Central memory CD8-positive, alpha-beta T cell (primary cell): ENCODE measurements around the gene C17orf107.
"Not testable (repeated sequence)": the region's sequence is repeated elsewhere in the genome, so short reads cannot be mapped to it uniquely, and the experiment has no call there.

Experiments
- ATAC-seq: fragments of 150-1000 bp; cut with Tn5 transposase; replicated peaks from 2 replicates; pipeline ENCODE4 v1.10.0; 2022; ENCODE audit warnings: mild to moderate bottlenecking, moderate FRiP score, moderate number of reproducible peaks; ENCODE audit not compliant: poor library complexity, severe bottlenecking; ENCODE audit errors: extremely low read depth
- DNase-seq, 2 donors: peaks; one replicate each; pipeline ENCODE4 v3.0.0; 2021; ENCODE audit warnings: low spot score in 2 of 2
- H3K27ac Mint-ChIP-seq: one replicate; pipeline ENCODE4 v1.8.0; 2022; ENCODE audit warnings: low read depth, mild to moderate bottlenecking, moderate library complexity, mixed read lengths
- H3K27me3 Mint-ChIP-seq: one replicate; pipeline ENCODE4 v1.8.0; 2022; ENCODE audit warnings: mixed read lengths
- H3K36me3 Mint-ChIP-seq: one replicate; pipeline ENCODE4 v1.8.0; 2022; ENCODE audit warnings: mild to moderate bottlenecking, moderate library complexity, mixed read lengths; ENCODE audit not compliant: insufficient read depth
- H3K4me1 Mint-ChIP-seq: one replicate; pipeline ENCODE4 v1.8.0; 2022; ENCODE audit warnings: mixed read lengths
- H3K4me3 Mint-ChIP-seq: one replicate; pipeline ENCODE4 v1.8.0; 2022; ENCODE audit warnings: mild to moderate bottlenecking, moderate library complexity, mixed read lengths
- H3K9me3 Mint-ChIP-seq: one replicate; pipeline ENCODE4 v1.8.0; 2022; ENCODE audit warnings: mixed read lengths

C17orf107 gene

DNA sequence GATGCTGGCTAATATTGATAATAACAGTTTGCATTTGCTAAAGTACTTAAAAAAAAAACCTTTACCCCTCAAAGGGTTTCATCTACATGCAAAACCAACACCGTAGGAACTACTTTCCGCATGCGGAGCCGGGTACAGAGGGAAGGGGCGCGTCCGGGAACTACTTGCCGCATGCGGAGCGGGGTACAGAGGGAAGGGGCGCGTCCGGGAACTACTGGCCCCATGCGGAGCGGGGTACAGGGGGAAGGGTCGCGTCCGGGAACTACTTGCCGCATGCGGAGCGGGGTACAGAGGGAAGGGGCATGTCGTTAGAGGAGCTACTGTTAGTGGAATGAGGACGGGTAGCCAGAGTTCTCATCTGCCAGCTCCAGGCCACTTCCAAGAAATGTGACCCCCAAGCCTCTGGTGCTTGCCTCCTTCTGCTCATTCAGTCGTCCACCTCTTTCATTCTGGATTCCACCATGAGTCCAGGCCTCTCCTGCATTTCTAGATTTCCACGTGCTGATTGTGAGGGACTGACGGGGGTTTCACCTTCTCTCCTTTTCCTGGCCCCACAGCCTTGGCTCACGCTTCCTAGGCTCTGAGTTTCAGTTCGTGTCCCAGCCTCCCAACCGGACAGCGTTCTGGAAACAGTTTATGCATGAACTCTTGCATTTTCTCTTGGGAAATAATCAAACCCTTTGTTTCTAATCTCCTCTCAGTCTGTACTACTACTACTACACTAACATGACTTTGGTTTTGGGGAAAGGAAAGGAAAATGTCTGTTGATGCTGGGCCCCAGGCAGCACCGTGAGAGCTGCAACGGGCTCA lies 39.3 kb upstream of the C17orf107 start:
- Mint-ChIP-seq H3K27ac (no peak overlapping the region), H3K9me3 (no peaks in the 10 kb centered on the region), H3K27me3 (no peaks in the 10 kb centered on the region), H3K36me3 (peaks cover 9% of the 10 kb centered on the region), H3K4me3 (no peak overlapping the region), H3K4me1 (peaks cover 24% of the 10 kb centered on the region)
- no peak for ATAC-seq
- no peak for DNase-seq

DNA sequence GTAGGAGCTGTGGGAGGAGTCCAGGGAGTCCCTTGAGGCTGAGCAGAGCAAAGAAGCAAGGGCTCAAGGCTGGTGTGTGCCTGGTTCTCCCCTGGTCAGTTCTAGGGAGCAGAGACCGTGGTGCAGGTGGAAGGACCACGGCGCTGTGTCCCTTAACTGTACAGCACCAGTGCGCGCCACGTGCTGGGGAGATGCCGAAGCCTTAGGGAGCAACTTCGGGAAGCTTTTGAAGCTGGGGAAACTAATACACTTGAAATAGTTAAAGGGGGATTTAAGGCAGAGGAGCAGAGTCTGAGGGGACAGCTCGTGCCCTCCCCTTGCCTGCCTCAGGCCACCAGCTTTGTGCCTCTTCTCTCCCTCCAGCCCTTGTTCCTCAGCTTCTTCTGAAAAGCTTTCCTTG lies 38.7 kb upstream of the C17orf107 start:
- Mint-ChIP-seq H3K27me3 (no peaks in the 10 kb centered on the region), H3K4me1 (peaks cover 24% of the 10 kb centered on the region), H3K4me3 (no peak overlapping the region), H3K27ac (no peak overlapping the region), H3K36me3 (peaks cover 8% of the 10 kb centered on the region), H3K9me3 (no peaks in the 10 kb centered on the region)
- DNase-seq = no peak
- no peak for ATAC-seq

DNA sequence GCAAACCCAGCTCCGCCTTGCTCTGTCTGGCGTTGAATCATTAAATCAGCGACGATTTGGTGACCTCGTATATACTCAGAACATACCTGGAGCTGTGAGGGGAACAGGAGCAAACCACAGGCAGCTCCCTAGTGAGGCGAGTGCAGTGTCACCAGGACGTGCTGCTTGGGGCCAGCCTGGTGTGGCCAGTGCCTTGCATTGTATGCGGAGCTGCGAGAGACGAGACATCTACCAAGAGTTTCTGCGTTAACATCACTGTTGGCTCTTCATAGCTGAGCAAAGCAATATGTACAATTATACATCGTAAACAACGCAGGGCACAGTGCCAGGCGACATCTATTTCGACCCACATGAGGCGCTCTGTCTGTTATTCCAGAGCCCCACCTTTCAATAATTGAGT lies 38.3 kb upstream of the C17orf107 start:
- no peak for ATAC-seq
- Mint-ChIP-seq H3K4me3 (no peak overlapping the region), H3K27ac (no peak overlapping the region), H3K36me3 (peaks cover 7% of the 10 kb centered on the region), H3K27me3 (no peaks in the 10 kb centered on the region), H3K4me1 (peaks cover 23% of the 10 kb centered on the region), H3K9me3 (no peaks in the 10 kb centered on the region)
- no peak for DNase-seq

DNA sequence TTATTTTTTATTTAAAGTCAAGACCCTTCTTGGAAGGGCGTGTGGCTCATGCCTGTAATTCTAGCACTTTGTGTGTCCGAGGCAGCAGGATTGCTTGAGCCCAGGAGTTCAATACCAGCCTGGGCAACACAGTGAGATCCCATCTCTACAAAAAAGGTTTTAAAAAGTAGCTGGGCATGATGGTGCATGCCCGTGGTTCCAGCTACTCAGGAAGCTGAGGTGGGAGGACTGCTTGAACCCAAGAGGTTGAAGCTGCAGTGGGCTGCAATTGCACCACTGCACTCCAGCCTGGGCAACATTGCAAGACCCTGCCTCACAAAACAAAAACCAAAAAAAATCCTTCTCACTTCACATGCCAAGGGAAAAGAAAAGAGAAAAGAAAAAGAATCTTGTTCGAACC lies 36.6 kb upstream of the C17orf107 start:
- no peak for ATAC-seq
- Mint-ChIP-seq H3K4me1 (peaks cover 8% of the 10 kb centered on the region), H3K27me3 (no peaks in the 10 kb centered on the region), H3K4me3 (no peak overlapping the region), H3K27ac (no peak overlapping the region), H3K36me3 (peaks cover 3% of the 10 kb centered on the region), H3K9me3 (no peaks in the 10 kb centered on the region)
- no peak for DNase-seq

DNA sequence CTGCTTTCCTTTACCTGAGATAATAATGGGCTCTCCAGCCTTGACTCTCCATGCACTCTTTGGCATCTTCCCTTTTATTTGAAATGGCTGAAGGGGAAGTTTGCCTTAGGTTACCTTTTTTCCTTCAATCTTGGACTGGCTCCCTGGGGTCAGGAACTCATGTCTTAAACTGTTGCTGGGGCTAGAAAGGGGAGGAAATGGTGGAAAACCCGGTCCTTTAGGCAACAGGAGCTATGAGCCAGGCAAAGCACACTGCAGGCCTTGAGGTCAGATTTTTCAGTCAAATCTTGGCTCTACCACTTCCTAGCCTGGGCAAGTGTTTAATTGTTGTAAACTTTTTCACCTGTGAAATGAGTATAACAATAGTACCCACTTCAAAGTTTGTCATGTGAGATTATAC lies 36.0 kb upstream of the C17orf107 start:
- Mint-ChIP-seq H3K4me3 (no peak overlapping the region), H3K4me1 (peaks cover 5% of the 10 kb centered on the region), H3K9me3 (no peaks in the 10 kb centered on the region), H3K27me3 (no peaks in the 10 kb centered on the region), H3K27ac (no peak overlapping the region), H3K36me3 (peaks cover 3% of the 10 kb centered on the region)
- no peak for DNase-seq
- ATAC-seq = no peak

DNA sequence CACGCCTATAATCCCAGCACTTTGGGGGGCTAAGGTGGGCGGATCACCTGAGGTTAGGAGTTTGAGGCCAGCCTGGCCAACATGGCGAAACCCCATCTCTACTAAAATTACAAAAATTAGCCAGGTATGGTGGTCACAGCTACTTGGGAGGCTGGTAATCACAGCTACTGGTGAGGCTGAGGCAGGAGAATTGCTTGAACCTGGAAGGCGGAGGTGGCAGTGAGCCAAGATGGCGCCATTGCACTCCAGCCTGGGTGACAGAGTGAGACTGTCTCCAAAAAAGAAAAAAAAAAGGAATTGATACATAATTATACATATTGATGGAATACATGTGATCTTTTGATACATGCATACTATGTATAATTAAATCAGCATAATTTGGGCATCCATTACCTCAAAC lies 31.8 kb upstream of the C17orf107 start:
- not testable (repeated sequence) for DNase-seq, H3K27ac Mint-ChIP-seq, H3K4me3 Mint-ChIP-seq, H3K9me3 Mint-ChIP-seq, ATAC-seq, H3K27me3 Mint-ChIP-seq, H3K4me1 Mint-ChIP-seq, H3K36me3 Mint-ChIP-seq

DNA sequence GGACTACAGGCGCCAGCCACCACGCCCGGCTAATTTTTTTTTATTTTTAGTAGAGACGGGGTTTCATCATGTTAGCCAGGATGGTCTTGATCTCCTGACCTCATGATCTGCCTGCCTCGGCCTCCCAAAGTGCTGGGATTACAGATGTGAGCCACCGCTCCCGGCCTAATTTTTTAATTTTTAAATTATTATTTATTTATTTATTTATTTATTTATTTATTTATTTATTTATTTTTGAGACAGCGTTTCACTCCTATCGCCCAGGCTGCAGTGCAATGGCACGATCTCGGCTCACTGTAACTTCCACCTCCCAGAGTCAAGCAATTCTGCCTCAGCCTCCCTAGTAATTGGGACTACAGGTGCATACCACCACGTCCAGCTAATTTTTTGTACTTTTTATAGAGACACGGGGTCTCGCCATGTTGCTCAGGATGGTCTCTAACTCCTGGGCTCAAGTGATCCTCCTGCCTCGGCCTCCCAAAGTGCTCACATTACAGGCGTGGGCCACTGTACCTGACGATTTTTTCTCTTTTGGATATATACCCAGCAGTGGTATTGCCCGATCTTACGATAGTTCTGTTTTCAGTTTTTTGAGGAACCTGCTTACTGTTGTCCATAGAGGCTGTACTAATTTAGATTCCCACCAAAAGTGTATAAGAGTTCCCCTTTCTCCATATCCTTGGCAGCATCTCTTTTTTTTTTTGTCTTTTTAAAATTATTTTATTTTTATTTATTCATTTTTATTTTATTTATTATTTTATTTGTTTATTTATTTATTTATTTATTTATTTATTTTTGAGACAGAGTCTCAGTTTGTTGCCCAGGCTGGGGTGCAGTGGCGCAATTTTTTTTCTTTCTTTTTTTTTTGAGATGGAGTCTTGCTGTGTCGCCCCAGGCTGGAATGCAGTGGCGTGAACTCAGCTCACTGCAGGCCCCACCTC lies 30.0 kb upstream of the C17orf107 start:
- not testable (repeated sequence) for H3K4me3 Mint-ChIP-seq, H3K27me3 Mint-ChIP-seq, DNase-seq, H3K36me3 Mint-ChIP-seq, ATAC-seq, H3K27ac Mint-ChIP-seq, H3K9me3 Mint-ChIP-seq
- peaks cover 15% of the 10 kb centered on the region for H3K4me1 Mint-ChIP-seq

DNA sequence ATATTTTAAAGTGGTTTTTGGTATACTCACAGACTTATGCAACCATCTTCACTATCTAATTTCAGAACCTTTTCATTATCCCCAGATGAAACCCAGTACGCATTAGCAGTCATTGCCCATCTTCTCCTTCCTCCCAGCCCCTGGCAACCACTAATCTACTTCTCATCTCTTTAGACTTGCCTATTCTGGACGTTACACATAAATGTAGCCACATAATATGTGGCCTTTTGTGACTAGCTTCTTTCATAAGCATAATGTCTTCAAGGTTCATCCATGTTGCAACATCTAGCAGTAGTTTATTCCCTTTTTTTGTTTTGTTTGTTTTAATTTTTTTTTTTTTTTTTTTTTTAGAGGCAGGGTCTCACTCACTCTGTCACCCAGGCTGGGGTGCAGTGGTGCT lies 28.5 kb upstream of the C17orf107 start:
- no peak for DNase-seq
- peaks cover 19% of the 10 kb centered on the region for H3K4me1 Mint-ChIP-seq
- H3K27ac Mint-ChIP-seq = no peak overlapping the region
- no peaks in the 10 kb centered on the region for H3K27me3 Mint-ChIP-seq
- no peaks in the 10 kb centered on the region for H3K9me3 Mint-ChIP-seq
- no peak for ATAC-seq
- H3K36me3 Mint-ChIP-seq = peaks cover 4% of the 10 kb centered on the region
- H3K4me3 Mint-ChIP-seq = no peak overlapping the region

DNA sequence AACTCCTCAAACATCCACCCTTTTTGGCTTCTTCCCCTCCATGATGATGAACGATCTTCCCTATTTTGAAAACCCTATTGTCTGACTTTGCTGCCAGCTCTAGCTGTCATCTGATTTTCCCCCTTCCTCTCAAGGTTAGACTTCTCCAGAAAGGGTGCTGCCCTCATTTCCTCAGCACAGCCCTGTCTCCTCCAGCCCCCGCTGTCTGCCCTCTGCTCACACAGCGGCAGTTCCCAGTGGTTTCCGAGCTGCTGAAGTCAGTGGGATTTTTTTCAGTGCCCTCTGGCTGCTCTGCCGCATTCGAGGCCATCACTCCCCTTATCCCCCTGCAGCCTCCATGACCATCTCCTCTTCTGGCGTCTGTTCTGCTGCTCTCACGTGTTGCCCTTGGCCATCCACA lies 26.6 kb upstream of the C17orf107 start:
- no peaks in the 10 kb centered on the region for H3K27me3 Mint-ChIP-seq
- H3K4me1 Mint-ChIP-seq = peaks cover 19% of the 10 kb centered on the region
- peaks cover 12% of the 10 kb centered on the region for H3K36me3 Mint-ChIP-seq
- DNase-seq (no peak), ATAC-seq (no peak)
- no peak overlapping the region for H3K4me3 Mint-ChIP-seq
- H3K27ac Mint-ChIP-seq = no peak overlapping the region
- no peaks in the 10 kb centered on the region for H3K9me3 Mint-ChIP-seq

DNA sequence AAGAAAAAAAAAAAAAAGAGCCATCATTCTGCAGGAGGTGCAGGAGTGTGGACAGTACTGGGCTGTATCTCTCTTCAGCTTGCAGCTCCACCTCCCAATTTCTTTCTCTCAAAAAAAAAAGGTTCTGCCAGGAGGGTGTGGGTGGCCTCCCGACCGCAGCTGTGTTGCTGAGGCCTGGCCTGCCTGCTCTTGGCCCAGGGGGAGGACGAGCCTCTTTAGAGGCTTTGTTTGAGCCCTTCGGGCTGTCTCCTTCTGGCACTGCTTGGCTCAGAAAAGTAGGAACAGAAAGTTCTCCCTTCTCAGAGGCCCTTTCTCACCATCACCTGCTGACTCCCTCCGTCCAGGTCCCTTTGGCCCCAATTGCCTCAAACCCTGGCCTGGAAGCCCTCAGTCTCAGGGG lies 22.2 kb upstream of the C17orf107 start:
- Mint-ChIP-seq H3K4me1 (peaks cover 14% of the 10 kb centered on the region), H3K9me3 (no peaks in the 10 kb centered on the region), H3K27me3 (no peaks in the 10 kb centered on the region), H3K27ac (no peak overlapping the region), H3K4me3 (no peak overlapping the region), H3K36me3 (peaks cover 20% of the 10 kb centered on the region)
- no peak for DNase-seq
- ATAC-seq = no peak

DNA sequence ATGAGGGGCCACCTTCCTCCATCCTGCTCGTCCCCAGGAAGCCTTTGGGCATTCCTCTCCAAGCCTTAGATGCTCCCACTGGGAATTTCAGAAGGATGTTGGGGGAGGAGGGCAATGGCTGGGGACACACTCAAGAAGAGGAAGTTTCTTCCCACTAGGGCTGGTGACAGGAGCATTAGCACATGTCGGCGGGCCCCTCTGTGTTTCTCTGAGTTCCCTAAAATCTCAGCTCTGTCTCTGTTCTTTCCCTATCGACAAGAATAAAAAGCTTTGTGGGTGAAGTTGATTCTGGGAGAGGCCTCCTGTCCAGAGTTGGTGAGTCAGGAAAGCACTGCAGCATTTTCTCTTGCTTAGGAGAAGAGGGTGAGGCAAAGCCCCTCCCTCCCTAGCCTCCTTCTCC lies 19.7 kb upstream of the C17orf107 start:
- no peak for ATAC-seq
- Mint-ChIP-seq H3K4me1 (peaks cover 1% of the 10 kb centered on the region), H3K36me3 (peaks cover 23% of the 10 kb centered on the region), H3K4me3 (no peak overlapping the region), H3K27ac (no peak overlapping the region), H3K9me3 (no peaks in the 10 kb centered on the region), H3K27me3 (no peaks in the 10 kb centered on the region)
- no peak for DNase-seq

DNA sequence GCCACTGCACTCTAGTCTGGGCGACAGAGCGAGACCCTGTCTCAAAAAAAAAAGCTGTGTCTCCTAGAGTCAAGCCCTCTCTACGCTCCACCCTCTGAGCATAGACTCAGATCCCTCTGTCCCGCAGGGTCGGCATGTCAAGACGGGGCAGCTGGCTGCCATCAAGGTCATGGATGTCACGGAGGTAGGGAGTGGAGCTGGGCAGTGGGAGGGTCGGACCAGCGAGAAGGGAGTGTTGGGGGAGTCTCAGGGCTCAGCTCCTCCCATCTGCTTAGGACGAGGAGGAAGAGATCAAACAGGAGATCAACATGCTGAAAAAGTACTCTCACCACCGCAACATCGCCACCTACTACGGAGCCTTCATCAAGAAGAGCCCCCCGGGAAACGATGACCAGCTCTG lies 18.5 kb upstream of the C17orf107 start:
- peaks cover 25% of the 10 kb centered on the region for H3K36me3 Mint-ChIP-seq
- H3K27me3 Mint-ChIP-seq = no peaks in the 10 kb centered on the region
- H3K9me3 Mint-ChIP-seq = no peaks in the 10 kb centered on the region
- no peaks in the 10 kb centered on the region for H3K4me1 Mint-ChIP-seq
- H3K27ac Mint-ChIP-seq = no peak overlapping the region
- no peak for DNase-seq
- ATAC-seq = no peak
- H3K4me3 Mint-ChIP-seq = no peak overlapping the region
